ENCODE measurements around the gene ZNF41.
"Not testable (repeated sequence)": the region's sequence is repeated elsewhere in the genome, so short reads cannot be mapped to it uniquely, and the experiment has no call there.

ZNF41 gene

GRCh38 chrX:47492133-47492532 lies 9.1 kb upstream of the ZNF41 start:
- in situ Hi-C loops (cut with HindIII; ENCODE audit: low sequenced_read_pairs), result not testable (repeated sequence)

GRCh38 chrX:47489507-47490275 lies 6.7 kb upstream of the ZNF41 start:
- in situ Hi-C loops (cut with HindIII; ENCODE audit: low sequenced_read_pairs), result no loop called here

GRCh38 chrX:47484885-47485284 lies 1.9 kb upstream of the ZNF41 start:
- in situ Hi-C loops (cut with HindIII; ENCODE audit: low sequenced_read_pairs), result no loop called here

- in situ Hi-C loops (cut with HindIII; ENCODE audit: low sequenced_read_pairs), result no loop called here
Observed at GRCh38 chrX:47483306-47484268, 565 bp upstream of the ZNF41 start.

GRCh38 chrX:47482065-47482511 lies 934 bp downstream of the ZNF41 start:
- in situ Hi-C loops (cut with HindIII; ENCODE audit: low sequenced_read_pairs), result no loop called here

GRCh38 chrX:47481160-47481559 lies 1.9 kb downstream of the ZNF41 start:
- in situ Hi-C loops (cut with HindIII; ENCODE audit: low sequenced_read_pairs), result no loop called here

GRCh38 chrX:47480576-47480975 lies 2.4 kb downstream of the ZNF41 start:
- in situ Hi-C loops (cut with HindIII; ENCODE audit: low sequenced_read_pairs), result no loop called here

- in situ Hi-C loops (cut with HindIII; ENCODE audit: low sequenced_read_pairs), result no loop called here
Observed at GRCh38 chrX:47475476-47475875, 7.5 kb downstream of the ZNF41 start.

- in situ Hi-C loops (cut with HindIII; ENCODE audit: low sequenced_read_pairs), result no loop called here
Observed at GRCh38 chrX:47467106-47467505, 15.9 kb downstream of the ZNF41 start.

- in situ Hi-C loops (cut with HindIII; ENCODE audit: low sequenced_read_pairs), result no loop called here
Observed at GRCh38 chrX:47460561-47460960, 22.5 kb downstream of the ZNF41 start.

- in situ Hi-C loops (cut with HindIII; ENCODE audit: low sequenced_read_pairs), result no loop called here
Observed at GRCh38 chrX:47458528-47458927, 24.5 kb downstream of the ZNF41 start.

- in situ Hi-C loops (cut with HindIII; ENCODE audit: low sequenced_read_pairs), result no loop called here
Observed at GRCh38 chrX:47456080-47456479, 26.9 kb downstream of the ZNF41 start.

GRCh38 chrX:47452112-47452511 lies 30.9 kb downstream of the ZNF41 start:
- in situ Hi-C loops (cut with HindIII; ENCODE audit: low sequenced_read_pairs), result no loop called here

- in situ Hi-C loops (cut with HindIII; ENCODE audit: low sequenced_read_pairs), result no loop called here
Observed at GRCh38 chrX:47448165-47448806, 34.7 kb downstream of the ZNF41 start.

GRCh38 chrX:47447607-47448006 lies 35.4 kb downstream of the ZNF41 start:
- in situ Hi-C loops (cut with HindIII; ENCODE audit: low sequenced_read_pairs), result no loop called here

GRCh38 chrX:47446971-47447370 lies 36.1 kb downstream of the ZNF41 start:
- in situ Hi-C loops (cut with HindIII; ENCODE audit: low sequenced_read_pairs), result no loop called here

GRCh38 chrX:47446431-47446830 lies 36.6 kb downstream of the ZNF41 start:
- in situ Hi-C loops (cut with HindIII; ENCODE audit: low sequenced_read_pairs), result no loop called here

- in situ Hi-C loops (cut with HindIII; ENCODE audit: low sequenced_read_pairs), result no loop called here
Observed at GRCh38 chrX:47430925-47431324, 52.1 kb downstream of the ZNF41 start.

GRCh38 chrX:47422444-47422843 lies 60.6 kb downstream of the ZNF41 start:
- in situ Hi-C loops (cut with HindIII; ENCODE audit: low sequenced_read_pairs), result no loop called here

- in situ Hi-C loops (cut with HindIII; ENCODE audit: low sequenced_read_pairs), result no loop called here
Observed at GRCh38 chrX:47420962-47421361, 62.1 kb downstream of the ZNF41 start.

GRCh38 chrX:47420265-47420664 lies 62.8 kb downstream of the ZNF41 start:
- in situ Hi-C loops (cut with HindIII; ENCODE audit: low sequenced_read_pairs), result no loop called here
